Measurements from ENCODE around the gene HLCS. TPM values are rescaled to one million over a fixed set of nuclear protein-coding genes. Genes with fewer than 3 reads are reported as not detected.

The HLCS gene
- total and polyA plus RNA-seq, 2 donors (not counting 3 experiments of a cell fraction or from before 2014, with no cell fraction given), result 6.7 to 17.2 TPM

GRCh38 chr21:36949171-36950141 lies 17.0 kb downstream of the HLCS start:
- Histone ChIP-seq H3K79me2 (ENCODE audit: control insufficient read depth, insufficient read depth, low read length) (no peaks in the 10 kb centered on the region), H3K36me3 (ENCODE audit: control insufficient read depth in 2 of 2, extremely low read depth in 1 of 2, insufficient read depth in 2 of 2, low read length in 2 of 2) (no peaks in the 10 kb centered on the region), H3K27ac (ENCODE audit: insufficient read depth, low read depth, low read length) (no peak overlapping the region), H3K4me3 (replicated peaks in 1 of 3; ENCODE audit: insufficient read depth in 1 of 3, low read depth in 1 of 3, low read length in 3 of 3) (no peak overlapping the region), H3K4me2 (ENCODE audit: insufficient read depth, low read length) (no peak overlapping the region), H3K9me3 (replicated peaks; ENCODE audit: control insufficient read depth, insufficient read depth, low read length) (no peaks in the 10 kb centered on the region), H3K9ac (replicated peaks; ENCODE audit: extremely low read depth, insufficient read depth, low read length) (no peak overlapping the region), H3K4me1 (ENCODE audit: control insufficient read depth, extremely low read depth, insufficient read depth, low read length) (peaks cover 12% of the 10 kb centered on the region), H4K20me1 (replicated peaks; ENCODE audit: control insufficient read depth, extremely low read depth, insufficient read depth, low read length) (no peaks in the 10 kb centered on the region), H3K27me3 (ENCODE audit: control insufficient read depth in 2 of 2, insufficient read depth in 2 of 2, low read length in 2 of 2) (no peaks in the 10 kb centered on the region), H3K9me1 (replicated peaks; ENCODE audit: control insufficient read depth, extremely low read depth, insufficient read depth, low read length) (no peaks in the 10 kb centered on the region), H2AFZ (ENCODE audit: low read depth, low read length) (no peak overlapping the region)
- ChIA-PET CTCF (interaction anchor here (1.4 kb wide), 1 partner anchor 9 kb away, joined by 3 read pairs; no protein-coding TSS in a partner anchor), POLR2A (no interaction called here)
- TF ChIP-seq POLR2AphosphoS5 (IDR thresholded peaks at IDR 0.05; ENCODE audit: insufficient read depth, low read depth, low read length) (no peak), GATA2 (IDR thresholded peaks at IDR 0.05; ENCODE audit: insufficient read depth, insufficient read length, low read depth, low read length) (no peak), POLR2A (IDR thresholded peaks at IDR 0.05; ENCODE audit: low read depth, low read length) (no peak), JUN (IDR thresholded peaks at IDR 0.05; ENCODE audit: borderline replicate concordance, insufficient read depth, insufficient read length, low read depth) (no peak), MAX (IDR thresholded peaks at IDR 0.05; ENCODE audit: insufficient read depth, insufficient read length) (no peak), CTCF (IDR thresholded peaks at IDR 0.05; ENCODE audit: extremely low read depth in 1 of 2, insufficient read depth in 1 of 2, low read depth in 1 of 2, low read length in 2 of 2) (no peak), MYC (IDR thresholded peaks at IDR 0.05; ENCODE audit: low read depth, low read length) (no peak), EZH2 (IDR thresholded peaks at IDR 0.05; ENCODE audit: borderline replicate concordance, low read depth, low read length, severe bottlenecking) (no peak), FOS (IDR thresholded peaks at IDR 0.05; ENCODE audit: borderline replicate concordance, insufficient read depth, low read length) (no peak)
- DNase-seq (ENCODE audit: low read depth, low spot score), result no peak
- dilution Hi-C loops (cut with MboI; ENCODE audit: extremely low pct_ligation_motif_present, low sequenced_read_pairs) (no loop called here), intact Hi-C loops (cut with micrococcal nuclease) (no loop called here)
- BruUV-seq (replicated peaks), result no TSS peak
- no peak for FAIRE-seq

All from endothelial cell of umbilical vein (primary cell).